Endothelial cell (in vitro differentiated cells): Measurements from ENCODE around the gene PAGE3. TPM values are rescaled to one million over a fixed set of nuclear protein-coding genes. Genes with fewer than 3 reads are reported as not detected.

Source experiments
- total RNA-seq: library from RNA; stranded (reverse); fragmentation: NEBNext Ultra II Directional; extraction: Animal tissue kit (Norgen Biotek cat#: 25700); gene quantifications from one replicate; pipeline ENCODE4 v1.2.1, GENCODE V29; 2021; ENCODE audit not compliant: unreplicated experiment

The PAGE3 gene
- total RNA-seq, 1 donor from 2014 or later, result not detected

Other genes with a start within 250 kb of the PAGE3 start
- not detected for gene ALAS2, start 233.9 kb downstream of the PAGE3 start, total RNA-seq
- not detected for gene PAGE2B, start 189.9 kb downstream of the PAGE3 start, total RNA-seq
- gene PAGE2, start 175.9 kb downstream of the PAGE3 start, total RNA-seq, result not detected
- gene PAGE5, start 44.6 kb downstream of the PAGE3 start, total RNA-seq, result not detected
- gene MAGEH1, start 187.2 kb upstream of the PAGE3 start, total RNA-seq, result 20.1 TPM
- 6.3 TPM for gene USP51, start 224.9 kb upstream of the PAGE3 start, total RNA-seq